H9 (cell line): ENCODE measurements around the gene CETP. TPM values are rescaled to one million over a fixed set of nuclear protein-coding genes. Genes with fewer than 3 reads are reported as not detected.

ENCODE experiments used
- DNase-seq: peaks from one replicate; pipeline ENCODE4 v3.0.0-alpha.2; 2017
- H2AFZ ChIP-seq: one replicate; pipeline ENCODE4 v1.6.1; 2013; ENCODE audit warnings: mild to moderate bottlenecking, low read length, control low read depth, moderate library complexity
- H2AK5ac ChIP-seq: 2 replicates; pipeline ENCODE4 v1.6.1; 2013; ENCODE audit warnings: low read length, control low read depth, mixed read lengths; ENCODE audit not compliant: insufficient read length
- H2BK120ac ChIP-seq: one replicate; pipeline ENCODE4 v1.6.1; 2013; ENCODE audit warnings: low read depth, mild to moderate bottlenecking, low read length, control low read depth, inconsistent platforms; ENCODE audit not compliant: poor library complexity, severe bottlenecking
- H2BK12ac ChIP-seq: 2 replicates; pipeline ENCODE4 v1.6.1; 2013; ENCODE audit warnings: low read length, control low read depth, mixed read lengths, low read depth; ENCODE audit not compliant: insufficient read length
- H2BK15ac ChIP-seq: 2 replicates; pipeline ENCODE4 v1.6.1; 2013; ENCODE audit warnings: low read depth, low read length, control low read depth
- H2BK20ac ChIP-seq: one replicate; pipeline ENCODE4 v1.6.1; 2013; ENCODE audit warnings: low read depth, mild to moderate bottlenecking, low read length, control low read depth, inconsistent platforms; ENCODE audit not compliant: poor library complexity, severe bottlenecking
- H2BK5ac ChIP-seq: 2 replicates; pipeline ENCODE4 v1.6.1; 2013; ENCODE audit warnings: low read length, control low read depth, mixed read lengths; ENCODE audit not compliant: insufficient read length
- H3K14ac ChIP-seq: 2 replicates; pipeline ENCODE4 v1.6.1; 2013; ENCODE audit warnings: low read length, control low read depth; ENCODE audit not compliant: insufficient read depth
- H3K18ac ChIP-seq: 2 replicates; pipeline ENCODE4 v1.6.1; 2013; ENCODE audit warnings: low read depth, mild to moderate bottlenecking, mixed read lengths, low read length, control low read depth; ENCODE audit not compliant: insufficient read length
- H3K23ac ChIP-seq: 2 replicates; pipeline ENCODE4 v1.6.1; 2013; ENCODE audit warnings: low read length, control low read depth, mixed read lengths, low read depth; ENCODE audit not compliant: insufficient read length
- H3K23me2 ChIP-seq: 2 replicates; pipeline ENCODE4 v1.6.1; 2013; ENCODE audit warnings: low read depth, mild to moderate bottlenecking, mixed read lengths, low read length, control low read depth; ENCODE audit not compliant: insufficient read length, poor library complexity, severe bottlenecking
- H3K27ac ChIP-seq: 2 replicates; pipeline ENCODE4 v1.5.1; 2013; ENCODE audit warnings: low read length, control low read depth, mixed read lengths, low read depth; ENCODE audit not compliant: insufficient read length
- H3K27me3 ChIP-seq: 2 replicates; pipeline ENCODE4 v1.6.1; 2013; ENCODE audit warnings: low read length, control low read depth, inconsistent platforms; ENCODE audit not compliant: insufficient read depth
- H3K4ac ChIP-seq: 2 replicates; pipeline ENCODE4 v1.6.1; 2013; ENCODE audit warnings: low read depth, mild to moderate bottlenecking, control low read depth, inconsistent platforms, low read length, moderate library complexity
- H3K4me1 ChIP-seq: 2 replicates; pipeline ENCODE4 v1.6.1; 2013; ENCODE audit warnings: low read length, control low read depth, inconsistent platforms; ENCODE audit not compliant: insufficient read depth
- H3K4me2 ChIP-seq: 2 replicates; pipeline ENCODE4 v1.6.1; 2013; ENCODE audit warnings: low read length, control low read depth, mixed read lengths; ENCODE audit not compliant: insufficient read length, insufficient read depth
- H3K56ac ChIP-seq: 2 replicates; pipeline ENCODE4 v1.6.1; 2013; ENCODE audit warnings: low read depth, mild to moderate bottlenecking, mixed read lengths, low read length, control low read depth; ENCODE audit not compliant: insufficient read length
- H3K79me1 ChIP-seq: 2 replicates; pipeline ENCODE4 v1.6.1; 2013; ENCODE audit warnings: low read depth, mild to moderate bottlenecking, moderate library complexity, low read length, control low read depth, inconsistent platforms; ENCODE audit not compliant: insufficient read depth, poor library complexity, severe bottlenecking
- H3K79me2 ChIP-seq: 2 replicates; pipeline ENCODE4 v1.6.1; 2013; ENCODE audit warnings: low read length, control low read depth, inconsistent platforms; ENCODE audit not compliant: insufficient read depth
- H3K9ac ChIP-seq: 2 replicates; pipeline ENCODE4 v1.6.1; 2013; ENCODE audit warnings: low read length, control low read depth, mixed read lengths; ENCODE audit not compliant: insufficient read length; ENCODE audit errors: extremely low read depth
- H3K9me3 ChIP-seq: one replicate; pipeline ENCODE4 v1.6.1; 2013; ENCODE audit warnings: low read depth, low read length, inconsistent platforms; ENCODE audit not compliant: control insufficient read depth
- H3T11ph ChIP-seq: one replicate; pipeline ENCODE4 v1.6.1; 2013; ENCODE audit warnings: mild to moderate bottlenecking, low read length, control low read depth, inconsistent platforms
- H4K20me1 ChIP-seq: one replicate; pipeline ENCODE4 v1.6.1; 2013; ENCODE audit not compliant: control insufficient read depth, insufficient read length, insufficient read depth
- H4K5ac ChIP-seq: 2 replicates; pipeline ENCODE4 v1.6.1; 2013; ENCODE audit warnings: low read depth, mild to moderate bottlenecking, mixed read lengths, low read length, control low read depth; ENCODE audit not compliant: insufficient read length
- H4K8ac ChIP-seq: replicated peaks from 2 replicates; pipeline ENCODE4 v1.6.1; 2013; ENCODE audit warnings: low read length, control low read depth, mixed read lengths, low read depth; ENCODE audit not compliant: insufficient read length
- H4K91ac ChIP-seq: 2 replicates; pipeline ENCODE4 v1.6.1; 2013; ENCODE audit warnings: low read depth, mild to moderate bottlenecking, moderate library complexity, mixed read lengths, low read length, control low read depth; ENCODE audit not compliant: insufficient read length
- H3K27ac Mint-ChIP-seq, 3 experiments: 2 replicates in 2 of 3; 3 replicates in 1 of 3; pipeline ENCODE4 v1.8.0; 2020 to 2021; ENCODE audit warnings: mixed read lengths in 3 of 3, mild to moderate bottlenecking in 1 of 3, moderate library complexity in 1 of 3
- H3K27me3 Mint-ChIP-seq: 2 replicates; pipeline ENCODE4 v1.8.0; 2021; ENCODE audit warnings: low read depth, mild to moderate bottlenecking, moderate library complexity, mixed read lengths
- H3K36me3 Mint-ChIP-seq, 3 experiments: 2 replicates in 2 of 3; 3 replicates in 1 of 3; pipeline ENCODE4 v1.8.0; 2020 to 2021; ENCODE audit warnings: low read depth in 3 of 3, mixed read lengths in 3 of 3; ENCODE audit not compliant: insufficient read depth in 1 of 3
- H3K4me1 Mint-ChIP-seq, 2 experiments: 2 replicates each; pipeline ENCODE4 v1.8.0; 2020; ENCODE audit warnings: mixed read lengths in 2 of 2
- H3K4me3 Mint-ChIP-seq, 2 experiments: 2 replicates in 1 of 2; 3 replicates in 1 of 2; pipeline ENCODE4 v1.8.0; 2020 to 2021; ENCODE audit warnings: mild to moderate bottlenecking in 2 of 2, mixed read lengths in 2 of 2, moderate library complexity in 1 of 2
- H3K9me3 Mint-ChIP-seq, 2 experiments: 2 replicates in 1 of 2; 3 replicates in 1 of 2; pipeline ENCODE4 v1.8.0; 2020; ENCODE audit warnings: mild to moderate bottlenecking in 2 of 2, mixed read lengths in 2 of 2, moderate library complexity in 1 of 2
- WGBS: extraction: QIAGEN DNeasy Blood & Tissue Kit; methylation state at CpG from one replicate; pipeline ENCODE4 v1.1.7; 2013; ENCODE audit warnings: missing lambda C conversion rate, low lambda C conversion rate, mixed read lengths; ENCODE audit not compliant: insufficient read length; ENCODE audit errors: extremely low coverage; 5-methylcytosine and 5-hydroxymethylcytosine counted together
- total RNA-seq: library from RNA; stranded (reverse); gene quantifications from 2 replicates; pipeline ENCODE4 v1.2.1, GENCODE V29; 2021
- TF ChIP-seq, protein P1 (sequence below): fragments of 200-600 bp; sonication (generic); conservative IDR thresholded peaks from 3 replicates; pipeline ENCODE4 v1.8.0; 2021; ENCODE audit warnings: antibody characterized with exemption, mild to moderate bottlenecking

CETP gene
- total RNA-seq, 1 experiment from 2014 or later: not detected

DNA sequence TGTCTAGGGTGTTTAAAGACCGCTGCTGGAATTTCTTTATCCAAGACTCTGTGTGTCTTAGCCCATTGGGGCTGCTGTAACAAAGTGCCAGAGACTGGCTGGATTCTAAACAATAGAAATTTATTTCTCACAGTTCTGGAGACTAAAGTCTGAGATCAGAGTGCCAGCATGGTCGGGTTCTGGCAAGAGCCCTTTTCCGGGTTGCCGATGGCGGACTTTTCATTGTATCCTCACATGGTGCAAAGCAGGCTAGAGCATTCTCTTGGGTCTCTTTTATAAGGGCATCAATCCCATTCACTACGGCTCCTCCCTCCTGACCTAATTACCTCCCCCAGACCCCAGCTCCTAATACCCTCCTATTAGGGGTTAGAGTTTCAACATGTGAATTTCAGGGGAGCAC is 37.1 kb downstream of the CETP start:
- H3K9ac ChIP-seq: no peak overlapping the region

More for the DNA sequence above, 37.1 kb downstream of the CETP start:
- H3K27ac ChIP-seq: no peak overlapping the region
- peaks cover 16% of the 10 kb centered on the region for H3K27me3 Mint-ChIP-seq
- no peak overlapping the region for H2BK20ac ChIP-seq
- H2BK120ac ChIP-seq: no peak overlapping the region
- H3K14ac ChIP-seq: no peak overlapping the region
- H3K9me3 ChIP-seq: no peaks in the 10 kb centered on the region
- H2AFZ ChIP-seq: no peak overlapping the region
- peaks cover 0 to 5% of the 10 kb centered on the region in 2 experiments; a peak in 1 of 5 replicates for H3K9me3 Mint-ChIP-seq
- H4K5ac ChIP-seq: no peak overlapping the region
- no peaks in the 10 kb centered on the region for H3K23me2 ChIP-seq
- TF ChIP-seq, protein P1, sequence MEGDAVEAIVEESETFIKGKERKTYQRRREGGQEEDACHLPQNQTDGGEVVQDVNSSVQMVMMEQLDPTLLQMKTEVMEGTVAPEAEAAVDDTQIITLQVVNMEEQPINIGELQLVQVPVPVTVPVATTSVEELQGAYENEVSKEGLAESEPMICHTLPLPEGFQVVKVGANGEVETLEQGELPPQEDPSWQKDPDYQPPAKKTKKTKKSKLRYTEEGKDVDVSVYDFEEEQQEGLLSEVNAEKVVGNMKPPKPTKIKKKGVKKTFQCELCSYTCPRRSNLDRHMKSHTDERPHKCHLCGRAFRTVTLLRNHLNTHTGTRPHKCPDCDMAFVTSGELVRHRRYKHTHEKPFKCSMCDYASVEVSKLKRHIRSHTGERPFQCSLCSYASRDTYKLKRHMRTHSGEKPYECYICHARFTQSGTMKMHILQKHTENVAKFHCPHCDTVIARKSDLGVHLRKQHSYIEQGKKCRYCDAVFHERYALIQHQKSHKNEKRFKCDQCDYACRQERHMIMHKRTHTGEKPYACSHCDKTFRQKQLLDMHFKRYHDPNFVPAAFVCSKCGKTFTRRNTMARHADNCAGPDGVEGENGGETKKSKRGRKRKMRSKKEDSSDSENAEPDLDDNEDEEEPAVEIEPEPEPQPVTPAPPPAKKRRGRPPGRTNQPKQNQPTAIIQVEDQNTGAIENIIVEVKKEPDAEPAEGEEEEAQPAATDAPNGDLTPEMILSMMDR: no peak
- no peak overlapping the region for H3T11ph ChIP-seq
- H3K56ac ChIP-seq: no peak overlapping the region
- H3K79me2 ChIP-seq: no peaks in the 10 kb centered on the region
- H3K27ac Mint-ChIP-seq: no peak overlapping the region
- H4K91ac ChIP-seq: no peak overlapping the region
- no peak overlapping the region for H3K4me2 ChIP-seq
- no peaks in the 10 kb centered on the region for H3K36me3 Mint-ChIP-seq
- no peak overlapping the region for H4K8ac ChIP-seq
- no peak overlapping the region for H3K4ac ChIP-seq
- H3K4me1 ChIP-seq: no peaks in the 10 kb centered on the region
- no peaks in the 10 kb centered on the region for H4K20me1 ChIP-seq
- H2AK5ac ChIP-seq: no peak overlapping the region
- no peak overlapping the region for H2BK5ac ChIP-seq
- H3K79me1 ChIP-seq: no peaks in the 10 kb centered on the region
- H2BK15ac ChIP-seq: no peak overlapping the region
- no peak overlapping the region for H3K18ac ChIP-seq
- WGBS: no CpG with 5 or more reads among the region's 6 CpGs
- H3K4me3 Mint-ChIP-seq: no peak overlapping the region
- H3K27me3 ChIP-seq: no peaks in the 10 kb centered on the region
- no peak overlapping the region for H2BK12ac ChIP-seq
- H3K23ac ChIP-seq: no peak overlapping the region
- peaks cover 8 to 10% of the 10 kb centered on the region in 2 experiments for H3K4me1 Mint-ChIP-seq
- DNase-seq: no peak
